IPS-20b (cell line): ENCODE results near the gene TAF1D.

Experiments used
- H3K27ac ChIP-seq: one replicate; pipeline ENCODE4 v1.5.1; 2013; ENCODE audit warnings: low read length
- H3K27me3 ChIP-seq: 2 replicates; pipeline ENCODE4 v1.6.1; 2013; ENCODE audit warnings: mild to moderate bottlenecking, low read length, inconsistent platforms; ENCODE audit not compliant: insufficient read depth
- H3K36me3 ChIP-seq: 2 replicates; pipeline ENCODE4 v1.6.1; 2013; ENCODE audit warnings: low read depth, mild to moderate bottlenecking, inconsistent platforms, low read length, moderate library complexity; ENCODE audit not compliant: insufficient read depth
- H3K4me1 ChIP-seq: 2 replicates; pipeline ENCODE4 v1.6.1; 2013; ENCODE audit warnings: mild to moderate bottlenecking, control low read depth, inconsistent platforms, low read length, moderate library complexity; ENCODE audit not compliant: insufficient read depth
- H3K4me3 ChIP-seq: 2 replicates; pipeline ENCODE4 v1.5.1; 2013; ENCODE audit warnings: mild to moderate bottlenecking, low read length, inconsistent platforms
- H3K9ac ChIP-seq: 2 replicates; pipeline ENCODE4 v1.6.1; 2013; ENCODE audit warnings: low read depth, mild to moderate bottlenecking, inconsistent platforms, low read length, moderate library complexity
- H3K9me3 ChIP-seq: 2 replicates; pipeline ENCODE4 v1.6.1; 2013; ENCODE audit warnings: mild to moderate bottlenecking, low read depth, low read length, inconsistent platforms; ENCODE audit not compliant: insufficient read depth

The TAF1D gene

DNA sequence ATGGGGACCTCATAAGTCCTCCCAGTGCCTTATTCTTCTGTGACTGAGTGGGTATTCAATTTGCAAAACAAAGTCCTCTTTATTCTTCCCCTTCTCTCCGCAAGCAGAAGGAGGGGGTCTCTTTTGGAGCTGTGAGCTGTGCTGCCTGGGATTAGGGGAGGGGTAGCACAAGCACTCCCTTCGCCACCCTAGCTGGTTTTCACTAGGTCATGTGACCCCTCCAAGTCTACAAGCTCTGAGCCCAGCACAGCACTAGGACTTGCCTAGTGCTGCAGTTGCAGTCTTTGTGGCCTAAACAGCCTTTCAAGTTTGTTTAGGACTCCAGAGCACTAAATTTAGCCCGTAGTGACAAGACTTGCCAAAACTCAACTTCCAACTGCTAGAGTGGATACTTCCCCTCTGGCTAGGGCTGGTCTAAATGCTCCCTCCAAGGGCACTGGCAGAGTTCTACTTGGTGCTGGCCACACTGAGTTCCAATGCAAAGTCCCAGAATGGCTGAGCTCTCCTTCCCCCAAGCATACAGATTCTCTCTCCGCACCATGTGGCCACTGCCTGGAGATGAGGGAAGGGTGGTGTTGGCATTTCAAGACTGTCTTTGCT, 25.4 kb downstream of the TAF1D start:
- Histone ChIP-seq H3K36me3 (peaks cover 49% of the 10 kb centered on the region), H3K9ac (no peak overlapping the region)

GRCh38 chr11:93712678-93713077, 28.6 kb downstream of the TAF1D start:
- peaks cover 76% of the 10 kb centered on the region for H3K36me3 ChIP-seq
- H3K4me1 ChIP-seq, result no peaks in the 10 kb centered on the region

More for the DNA sequence above, 25.4 kb downstream of the TAF1D start:
- H3K27me3 ChIP-seq, result no peaks in the 10 kb centered on the region
- no peaks in the 10 kb centered on the region for H3K4me1 ChIP-seq
- H3K27ac ChIP-seq, result no peak overlapping the region
- no peak overlapping the region for H3K4me3 ChIP-seq
- no peaks in the 10 kb centered on the region for H3K9me3 ChIP-seq

DNA sequence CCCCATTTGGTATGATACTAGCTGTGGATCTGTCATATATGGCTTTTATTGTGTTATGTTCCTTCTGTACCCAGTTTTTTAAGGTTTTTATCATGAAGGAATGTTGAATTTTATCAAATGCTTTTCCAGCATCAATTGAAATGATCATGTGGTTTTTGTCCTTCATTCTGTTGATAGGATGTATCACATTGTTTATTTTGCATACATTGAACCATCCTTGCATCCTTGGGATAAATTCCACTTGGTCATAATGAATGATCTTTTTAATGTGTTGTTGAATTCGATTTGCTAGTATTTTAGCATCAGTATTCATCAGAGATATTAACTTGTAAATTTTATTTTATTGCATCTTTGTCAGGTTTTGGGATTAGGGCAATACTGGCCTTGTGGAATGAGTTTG, 31.1 kb downstream of the TAF1D start:
- Histone ChIP-seq H3K36me3 (peaks cover 76% of the 10 kb centered on the region), H3K4me3 (no peak overlapping the region), H3K27me3 (no peaks in the 10 kb centered on the region), H3K27ac (no peak overlapping the region), H3K4me1 (no peaks in the 10 kb centered on the region), H3K9ac (no peak overlapping the region), H3K9me3 (peaks cover 11% of the 10 kb centered on the region; the same call in 1 of the 2 replicates)

More at GRCh38 chr11:93712678-93713077, 28.6 kb downstream of the TAF1D start:
- Histone ChIP-seq H3K27me3 (no peaks in the 10 kb centered on the region), H3K27ac (no peak overlapping the region), H3K9ac (no peak overlapping the region), H3K9me3 (peaks cover 11% of the 10 kb centered on the region; the same call in 1 of the 2 replicates), H3K4me3 (no peak overlapping the region)

GRCh38 chr11:93704237-93704636, 37.1 kb downstream of the TAF1D start:
- no peak overlapping the region for H3K4me3 ChIP-seq
- H3K36me3 ChIP-seq, result peaks cover 88% of the 10 kb centered on the region
- H3K9ac ChIP-seq, result no peak overlapping the region
- no peaks in the 10 kb centered on the region for H3K27me3 ChIP-seq
- H3K9me3 ChIP-seq, result peaks cover 3% of the 10 kb centered on the region; the same call in 1 of the 2 replicates
- no peak overlapping the region for H3K27ac ChIP-seq
- H3K4me1 ChIP-seq, result no peaks in the 10 kb centered on the region

DNA sequence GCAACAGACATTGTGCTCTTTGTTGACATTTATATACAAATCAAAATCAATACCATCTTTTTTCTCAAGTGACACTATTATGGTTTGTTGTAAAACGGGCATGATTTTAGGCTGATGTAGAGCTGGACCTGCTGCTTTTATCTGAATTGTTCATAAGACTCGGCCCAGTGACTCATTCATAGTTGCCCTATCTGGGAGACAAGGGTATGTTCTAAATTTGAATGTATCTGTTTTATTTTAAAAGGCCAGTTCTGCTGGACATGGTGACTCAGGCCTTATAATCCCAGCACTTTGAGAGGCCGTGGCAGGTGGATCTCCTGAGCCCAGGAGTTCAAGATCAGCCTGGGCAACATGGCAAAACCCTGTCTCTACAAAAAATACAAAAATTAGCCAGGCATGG, 40.5 kb downstream of the TAF1D start:
- Histone ChIP-seq H3K9me3 (no peaks in the 10 kb centered on the region), H3K27me3 (no peaks in the 10 kb centered on the region), H3K36me3 (peaks cover 90% of the 10 kb centered on the region), H3K4me1 (no peaks in the 10 kb centered on the region), H3K4me3 (no peak overlapping the region), H3K9ac (no peak overlapping the region), H3K27ac (no peak overlapping the region)

DNA sequence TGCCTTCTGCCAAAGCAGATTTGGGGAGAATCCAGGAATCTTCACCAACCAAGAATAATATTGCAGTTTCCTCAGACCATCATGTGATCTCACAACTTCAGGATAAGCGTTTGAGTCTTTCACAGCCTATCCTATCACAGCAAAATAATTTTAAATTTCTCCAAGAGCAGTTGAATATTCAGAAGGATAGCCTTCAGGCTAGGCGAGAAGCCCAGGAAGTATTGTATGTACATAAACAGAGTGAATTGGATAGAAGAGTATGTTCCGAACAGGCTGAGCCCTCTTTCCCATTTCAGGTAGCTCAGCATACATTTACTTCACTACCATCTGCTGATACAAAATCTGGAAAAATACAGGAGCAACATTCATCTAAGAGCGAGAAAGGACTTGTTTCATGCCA, 43.7 kb downstream of the TAF1D start:
- H3K4me1 ChIP-seq, result no peaks in the 10 kb centered on the region
- H3K27ac ChIP-seq, result no peak overlapping the region
- H3K9ac ChIP-seq, result no peak overlapping the region
- H3K4me3 ChIP-seq, result no peak overlapping the region
- no peaks in the 10 kb centered on the region for H3K9me3 ChIP-seq
- peaks cover 91% of the 10 kb centered on the region for H3K36me3 ChIP-seq
- H3K27me3 ChIP-seq, result no peaks in the 10 kb centered on the region

- Histone ChIP-seq H3K36me3 (peaks cover 88% of the 10 kb centered on the region), H3K9me3 (no peaks in the 10 kb centered on the region), H3K27me3 (no peaks in the 10 kb centered on the region), H3K4me3 (no peak overlapping the region), H3K9ac (no peak overlapping the region), H3K27ac (no peak overlapping the region), H3K4me1 (no peaks in the 10 kb centered on the region)
Measured at GRCh38 chr11:93694557-93694956, 46.7 kb downstream of the TAF1D start.

DNA sequence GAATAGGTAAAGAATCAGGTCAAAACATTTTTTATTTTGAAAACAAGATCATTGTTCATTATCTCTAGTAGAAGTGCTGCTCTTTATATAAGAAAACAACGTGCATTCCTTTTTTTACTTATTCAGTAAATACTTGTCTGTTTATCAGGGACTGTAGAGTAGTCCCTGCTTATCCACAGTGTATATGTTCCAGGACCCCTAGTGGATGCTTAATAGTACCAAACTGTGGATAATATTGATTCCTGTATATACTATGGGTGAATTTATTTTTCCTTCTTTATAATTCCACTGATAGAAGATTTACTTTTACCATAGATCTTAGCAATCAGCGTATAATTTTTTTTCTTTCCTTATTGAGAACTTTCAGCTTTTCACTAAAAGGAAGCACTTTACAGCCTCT, 47.2 kb downstream of the TAF1D start:
- no peaks in the 10 kb centered on the region for H3K9me3 ChIP-seq
- no peak overlapping the region for H3K4me3 ChIP-seq
- H3K27me3 ChIP-seq, result no peaks in the 10 kb centered on the region
- H3K9ac ChIP-seq, result no peak overlapping the region
- no peak overlapping the region for H3K27ac ChIP-seq
- no peaks in the 10 kb centered on the region for H3K4me1 ChIP-seq
- peaks cover 88% of the 10 kb centered on the region for H3K36me3 ChIP-seq

- Histone ChIP-seq H3K4me3 (no peak overlapping the region), H3K4me1 (no peaks in the 10 kb centered on the region), H3K36me3 (peaks cover 84% of the 10 kb centered on the region), H3K27me3 (no peaks in the 10 kb centered on the region), H3K9ac (no peak overlapping the region), H3K27ac (no peak overlapping the region), H3K9me3 (no peaks in the 10 kb centered on the region)
Measured at GRCh38 chr11:93689240-93689639, 52.1 kb downstream of the TAF1D start.

GRCh38 chr11:93686812-93687211, 54.5 kb downstream of the TAF1D start:
- Histone ChIP-seq H3K36me3 (peaks cover 87% of the 10 kb centered on the region), H3K4me3 (no peak overlapping the region), H3K27ac (no peak overlapping the region), H3K4me1 (no peaks in the 10 kb centered on the region), H3K9ac (no peak overlapping the region), H3K9me3 (no peaks in the 10 kb centered on the region), H3K27me3 (no peaks in the 10 kb centered on the region)

DNA sequence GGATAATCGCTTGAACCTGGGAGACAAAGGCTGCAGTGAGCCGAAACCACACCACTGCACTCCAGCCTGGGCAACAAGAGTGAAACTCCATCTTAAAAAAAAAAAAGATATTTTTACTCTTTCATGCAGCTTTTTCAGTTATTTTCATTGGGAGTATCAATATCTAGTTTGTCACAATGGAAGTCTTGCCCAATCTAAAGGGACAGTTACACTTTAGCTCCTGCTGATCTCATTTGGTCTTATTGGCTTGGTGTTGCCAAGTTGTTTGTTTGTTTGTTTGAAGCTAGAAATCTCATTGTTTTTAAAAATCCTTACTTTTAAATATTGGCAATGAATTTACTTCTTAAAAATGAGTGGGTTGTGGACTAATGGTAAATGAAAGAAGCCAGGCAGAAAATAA, 55.1 kb downstream of the TAF1D start:
- H3K4me1 ChIP-seq, result no peaks in the 10 kb centered on the region
- H3K9ac ChIP-seq, result no peak overlapping the region
- no peak overlapping the region for H3K4me3 ChIP-seq
- no peaks in the 10 kb centered on the region for H3K27me3 ChIP-seq
- H3K9me3 ChIP-seq, result no peaks in the 10 kb centered on the region
- H3K27ac ChIP-seq, result no peak overlapping the region
- H3K36me3 ChIP-seq, result peaks cover 85% of the 10 kb centered on the region
